ES-I3 (cell line): ENCODE data around the gene C5AR1.

Experiments
- H3K36me3 ChIP-seq: 2 replicates; pipeline ENCODE4 v1.6.1; 2013; ENCODE audit warnings: mild to moderate bottlenecking, low read length, control low read depth, moderate library complexity; ENCODE audit not compliant: insufficient read depth
- H3K4me1 ChIP-seq: 2 replicates; pipeline ENCODE4 v1.6.1; 2013; ENCODE audit warnings: mild to moderate bottlenecking, control low read depth, low read length; ENCODE audit not compliant: insufficient read depth
- H3K9ac ChIP-seq: 2 replicates; pipeline ENCODE4 v1.6.1; 2013; ENCODE audit warnings: low read depth, mild to moderate bottlenecking, low read length, moderate library complexity
- H3K9me3 ChIP-seq: 2 replicates; pipeline ENCODE4 v1.6.1; 2013; ENCODE audit warnings: mild to moderate bottlenecking, low read length, moderate library complexity; ENCODE audit not compliant: control insufficient read depth, insufficient read depth

C5AR1 gene

GRCh38 chr19:47310819-47311218 is 1.2 kb downstream of the C5AR1 start:
- no peak overlapping the region for H3K9ac ChIP-seq

GRCh38 chr19:47312366-47313006 is 2.8 kb downstream of the C5AR1 start:
- H3K36me3 ChIP-seq: no peaks in the 10 kb centered on the region
- no peaks in the 10 kb centered on the region; the same call in 1 of the 2 replicates for H3K4me1 ChIP-seq
- no peaks in the 10 kb centered on the region for H3K9me3 ChIP-seq
- no peak overlapping the region for H3K9ac ChIP-seq

More at GRCh38 chr19:47310819-47311218, 1.2 kb downstream of the C5AR1 start:
- no peaks in the 10 kb centered on the region; the same call in 1 of the 2 replicates for H3K4me1 ChIP-seq
- H3K36me3 ChIP-seq: no peaks in the 10 kb centered on the region
- no peaks in the 10 kb centered on the region for H3K9me3 ChIP-seq

- Histone ChIP-seq H3K9me3 (no peaks in the 10 kb centered on the region), H3K4me1 (no peaks in the 10 kb centered on the region; the same call in 1 of the 2 replicates), H3K9ac (no peak overlapping the region)
These were observed 4.2 kb downstream of the C5AR1 start for GRCh38 chr19:47313754-47314295.

GRCh38 chr19:47315125-47315821 is 5.6 kb downstream of the C5AR1 start:
- no peaks in the 10 kb centered on the region for H3K36me3 ChIP-seq

More at GRCh38 chr19:47313754-47314295, 4.2 kb downstream of the C5AR1 start:
- no peaks in the 10 kb centered on the region for H3K36me3 ChIP-seq

GRCh38 chr19:47316513-47316912 is 6.9 kb downstream of the C5AR1 start:
- H3K9me3 ChIP-seq: no peaks in the 10 kb centered on the region
- no peaks in the 10 kb centered on the region for H3K36me3 ChIP-seq
- H3K9ac ChIP-seq: no peak overlapping the region
- no peaks in the 10 kb centered on the region; the same call in 1 of the 2 replicates for H3K4me1 ChIP-seq

More at GRCh38 chr19:47315125-47315821, 5.6 kb downstream of the C5AR1 start:
- Histone ChIP-seq H3K9me3 (no peaks in the 10 kb centered on the region), H3K4me1 (no peaks in the 10 kb centered on the region; the same call in 1 of the 2 replicates), H3K9ac (no peak overlapping the region)

- Histone ChIP-seq H3K4me1 (no peaks in the 10 kb centered on the region; the same call in 1 of the 2 replicates), H3K9ac (no peak overlapping the region), H3K36me3 (no peaks in the 10 kb centered on the region), H3K9me3 (no peaks in the 10 kb centered on the region)
These were observed 10.5 kb downstream of the C5AR1 start for GRCh38 chr19:47319923-47320871.

- Histone ChIP-seq H3K4me1 (no peaks in the 10 kb centered on the region), H3K9me3 (no peaks in the 10 kb centered on the region), H3K9ac (no peak overlapping the region), H3K36me3 (no peaks in the 10 kb centered on the region)
These were observed 12.0 kb downstream of the C5AR1 start for GRCh38 chr19:47321630-47322029.

GRCh38 chr19:47322058-47322457 is 12.4 kb downstream of the C5AR1 start:
- Histone ChIP-seq H3K36me3 (no peaks in the 10 kb centered on the region), H3K4me1 (no peaks in the 10 kb centered on the region), H3K9ac (no peak overlapping the region), H3K9me3 (no peaks in the 10 kb centered on the region)

GRCh38 chr19:47323409-47323808 is 13.7 kb downstream of the C5AR1 start:
- Histone ChIP-seq H3K4me1 (no peaks in the 10 kb centered on the region), H3K9ac (no peak overlapping the region), H3K9me3 (no peaks in the 10 kb centered on the region), H3K36me3 (no peaks in the 10 kb centered on the region)

- H3K36me3 ChIP-seq: no peaks in the 10 kb centered on the region
- no peaks in the 10 kb centered on the region for H3K4me1 ChIP-seq
- no peak overlapping the region for H3K9ac ChIP-seq
- H3K9me3 ChIP-seq: no peaks in the 10 kb centered on the region
These were observed 14.2 kb downstream of the C5AR1 start for GRCh38 chr19:47323872-47324271.

GRCh38 chr19:47324502-47324901 is 14.8 kb downstream of the C5AR1 start:
- H3K36me3 ChIP-seq: no peaks in the 10 kb centered on the region
- no peak overlapping the region for H3K9ac ChIP-seq
- no peaks in the 10 kb centered on the region for H3K4me1 ChIP-seq
- H3K9me3 ChIP-seq: no peaks in the 10 kb centered on the region

- no peaks in the 10 kb centered on the region for H3K9me3 ChIP-seq
These were observed 20.8 kb downstream of the C5AR1 start for GRCh38 chr19:47330466-47330869.

GRCh38 chr19:47331490-47331889 is 21.8 kb downstream of the C5AR1 start:
- Histone ChIP-seq H3K4me1 (peaks cover 2% of the 10 kb centered on the region; the same call in 1 of the 2 replicates), H3K36me3 (no peaks in the 10 kb centered on the region), H3K9me3 (no peaks in the 10 kb centered on the region), H3K9ac (no peak overlapping the region)

More at GRCh38 chr19:47330466-47330869, 20.8 kb downstream of the C5AR1 start:
- H3K4me1 ChIP-seq: no peaks in the 10 kb centered on the region; the same call in 1 of the 2 replicates
- no peaks in the 10 kb centered on the region for H3K36me3 ChIP-seq
- no peak overlapping the region for H3K9ac ChIP-seq
